Lower lobe of right lung (tissue), 2 donors: ENCODE data around the gene TMPRSS11F. TPM values are rescaled to one million over a fixed set of nuclear protein-coding genes. Genes with fewer than 3 reads are reported as not detected.
"Not testable (repeated sequence)": the region's sequence is repeated elsewhere in the genome, so short reads cannot be mapped to it uniquely, and the experiment has no call there.

ENCODE experiments used
- ATAC-seq, 2 donors: fragments of 200-7000 bp; cut with Tn5 transposase; one replicate each; pipeline ENCODE4 v1.9.1; 2020 to 2022; ENCODE audit warnings: mild to moderate bottlenecking in 2 of 2, moderate library complexity in 2 of 2
- DNase-seq: peaks from one replicate; pipeline ENCODE4 v3.0.0-alpha.2; 2020
- H3K27ac ChIP-seq: fragments of 200-600 bp; one replicate; pipeline ENCODE4 v1.8.0; 2022
- H3K27me3 ChIP-seq: fragments of 200-600 bp; one replicate; pipeline ENCODE4 v1.8.0; 2022; ENCODE audit warnings: low read depth
- H3K36me3 ChIP-seq: fragments of 200-600 bp; one replicate; pipeline ENCODE4 v1.8.0; 2022; ENCODE audit warnings: mild to moderate bottlenecking
- H3K4me1 ChIP-seq: fragments of 200-600 bp; one replicate; pipeline ENCODE4 v1.8.0; 2022
- H3K4me3 ChIP-seq: fragments of 200-600 bp; one replicate; pipeline ENCODE4 v1.8.0; 2022; ENCODE audit warnings: mild to moderate bottlenecking
- H3K9me3 ChIP-seq: fragments of 200-600 bp; one replicate; pipeline ENCODE4 v1.8.0; 2022
- CTCF ChIP-seq: fragments of 200-600 bp; IDR thresholded peaks from one replicate; pipeline ENCODE4 v1.8.0; 2022; ENCODE audit warnings: antibody characterized with exemption, mild to moderate bottlenecking
- intact Hi-C: fragments of 100-400 bp; cut with DNase I; formaldehyde crosslinking; loops from one replicate; pipeline ENCODE4 v1.11.0; 2022
- long read RNA-seq: library from polyadenylated mRNA; unstranded; transcript quantifications from one replicate; pipeline ENCODE4 v2.0.0, GENCODE V29; 2021
- total RNA-seq: library from RNA; stranded (reverse); fragmentation: NEBNext Ultra II Directional; extraction: Animal tissue kit (Norgen Biotek cat#: 25700); gene quantifications from one replicate; pipeline ENCODE4 v1.2.1, GENCODE V29; 2021
- donor health status: DM: no; HTN: yes; CAD: no; lungs with severe emphysema.

TMPRSS11F gene
- total RNA-seq = not detected
- long read RNA-seq = 0 reads

DNA sequence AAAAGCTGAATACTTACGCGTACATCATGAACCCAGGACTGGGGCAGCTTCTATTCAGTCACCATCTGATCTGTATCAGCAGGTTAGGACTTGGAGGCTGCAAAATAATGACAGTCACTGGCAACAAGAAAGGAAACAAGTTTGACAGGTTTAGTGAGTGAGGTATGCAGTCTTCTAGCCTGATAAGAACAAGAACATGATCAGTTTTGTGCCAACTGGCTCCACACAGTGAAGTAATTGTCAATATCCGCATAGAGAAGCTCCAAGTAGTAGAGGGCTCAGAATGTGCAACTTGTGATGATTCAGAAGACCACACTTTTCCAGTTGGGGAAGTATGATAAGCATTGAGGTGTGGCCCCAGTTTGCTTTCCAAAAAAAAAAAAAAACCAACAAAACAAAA, at the start of gene TMPRSS11F:
TMPRSS11F (minus strand) TSS at position 77 of the 400 bp plus-strand sequence; CDS start at position 28, 49 bp downstream.
- Histone ChIP-seq H3K27me3 (no peaks in the 10 kb centered on the region), H3K9me3 (no peaks in the 10 kb centered on the region), H3K4me3 (no peak within 1 kb of the TSS), H3K36me3 (no peaks in the 10 kb centered on the region), H3K4me1 (no peaks in the 10 kb centered on the region), H3K27ac (no peak within 1 kb of the TSS)
- TF ChIP-seq CTCF = no peak
- peak; percentile 29 to 51 for ATAC-seq
- intact Hi-C loops = no loop called here
- no peak for DNase-seq

DNA sequence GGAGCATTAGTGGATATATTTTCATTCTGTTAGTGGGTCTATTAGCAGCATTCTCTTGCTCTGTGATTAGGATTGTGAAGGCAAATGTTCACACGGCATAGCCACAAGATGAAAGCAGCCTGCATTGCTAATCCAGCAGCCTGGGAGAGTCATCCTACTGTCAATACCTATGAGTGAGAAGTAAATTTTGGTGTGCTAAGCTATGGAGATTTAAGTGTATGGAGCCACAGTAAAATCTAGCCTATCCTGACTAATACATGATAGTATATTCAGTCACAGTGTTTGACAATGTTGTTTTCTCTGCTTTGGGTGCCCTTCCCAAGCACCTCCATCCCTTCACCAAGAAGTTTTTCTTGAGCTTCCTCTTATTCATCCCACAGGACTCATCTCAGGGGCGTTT, 47.2 kb upstream of the TMPRSS11F start:
- Histone ChIP-seq H3K4me1 (no peaks in the 10 kb centered on the region), H3K27me3 (no peaks in the 10 kb centered on the region), H3K36me3 (no peaks in the 10 kb centered on the region), H3K9me3 (no peaks in the 10 kb centered on the region), H3K27ac (no peak overlapping the region), H3K4me3 (no peak overlapping the region)
- no peak for ATAC-seq
- no peak for TF ChIP-seq CTCF
- intact Hi-C loops = no loop called here
- DNase-seq = no peak

- TF ChIP-seq CTCF = no peak
- Histone ChIP-seq H3K4me3 (no peak overlapping the region), H3K27me3 (no peaks in the 10 kb centered on the region), H3K36me3 (no peaks in the 10 kb centered on the region), H3K9me3 (no peaks in the 10 kb centered on the region), H3K27ac (no peak overlapping the region), H3K4me1 (no peaks in the 10 kb centered on the region)
- DNase-seq (no peak), ATAC-seq (no peak)
- intact Hi-C loops = no loop called here
Observed at GRCh38 chr4:68176500-68176899, 46.8 kb upstream of the TMPRSS11F start.

- no peaks in the 10 kb centered on the region for H3K36me3 ChIP-seq
- no peak overlapping the region for H3K4me3 ChIP-seq
- H3K9me3 ChIP-seq = no peaks in the 10 kb centered on the region
- H3K27me3 ChIP-seq = no peaks in the 10 kb centered on the region
- ATAC-seq = peak in 1 of 2 donors; percentile 38
- no peak overlapping the region for H3K27ac ChIP-seq
- TF ChIP-seq CTCF = peak; percentile 48
- DNase-seq = no peak
- intact Hi-C loops = no loop called here
- H3K4me1 ChIP-seq = no peaks in the 10 kb centered on the region
Observed at GRCh38 chr4:68175562-68176155, 46.0 kb upstream of the TMPRSS11F start.

GRCh38 chr4:68174389-68174788, 44.7 kb upstream of the TMPRSS11F start:
- H3K27me3 ChIP-seq, H3K4me1 ChIP-seq, H3K27ac ChIP-seq, DNase-seq, ATAC-seq, intact Hi-C loops, H3K9me3 ChIP-seq, H3K36me3 ChIP-seq, H3K4me3 ChIP-seq: not testable (repeated sequence)

DNA sequence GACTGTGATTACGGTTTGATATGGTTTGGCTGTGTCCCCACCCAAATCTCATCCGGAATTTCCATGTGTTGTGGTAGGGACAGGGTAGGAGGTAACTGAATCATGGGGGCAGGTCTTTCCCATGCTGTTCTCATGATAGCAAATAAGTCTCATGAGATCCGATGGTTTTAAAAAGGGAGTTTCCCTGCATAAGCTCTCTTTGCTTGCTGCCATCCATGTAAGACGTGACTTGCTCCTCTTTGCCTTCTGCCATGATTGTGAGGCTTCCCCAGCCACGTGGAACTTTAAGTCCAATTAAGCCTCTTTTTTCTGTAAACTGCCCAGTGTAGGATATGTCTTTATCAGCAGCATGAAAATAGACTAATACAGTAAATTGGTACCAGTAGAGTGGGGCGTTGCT, 42.5 kb upstream of the TMPRSS11F start:
- H3K4me3 ChIP-seq, H3K27me3 ChIP-seq, H3K4me1 ChIP-seq, intact Hi-C loops, ATAC-seq, DNase-seq, H3K27ac ChIP-seq, H3K9me3 ChIP-seq, H3K36me3 ChIP-seq: not testable (repeated sequence)
